ENCODE measurements around the gene CIAO2B. TPM values are rescaled to one million over a fixed set of nuclear protein-coding genes. Genes with fewer than 3 reads are reported as not detected.

Gene CIAO2B
- total RNA-seq, 1 donor from 2014 or later, result 119 TPM

DNA sequence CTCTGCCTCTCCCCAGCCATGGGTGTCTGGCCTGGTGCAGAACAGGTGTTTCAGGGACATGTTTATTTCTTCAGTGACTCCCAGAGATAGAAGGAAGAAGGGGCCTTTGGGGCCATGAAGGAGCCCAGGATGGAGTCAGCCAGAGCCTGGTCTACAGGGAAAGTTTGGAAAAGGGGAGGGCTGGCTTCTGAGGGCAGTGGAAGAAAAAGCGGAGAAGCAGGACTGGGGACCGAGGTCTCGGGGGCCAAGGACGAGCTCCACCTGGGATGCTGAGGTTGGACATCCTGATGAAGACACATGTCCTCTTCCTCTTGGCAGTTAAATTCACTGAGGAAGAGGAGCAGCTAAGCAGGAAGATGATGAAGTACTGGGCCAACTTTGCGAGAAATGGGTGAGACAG is 8.8 kb upstream of the CIAO2B start:
- intact Hi-C loops (cut with micrococcal nuclease), result no loop called here

DNA sequence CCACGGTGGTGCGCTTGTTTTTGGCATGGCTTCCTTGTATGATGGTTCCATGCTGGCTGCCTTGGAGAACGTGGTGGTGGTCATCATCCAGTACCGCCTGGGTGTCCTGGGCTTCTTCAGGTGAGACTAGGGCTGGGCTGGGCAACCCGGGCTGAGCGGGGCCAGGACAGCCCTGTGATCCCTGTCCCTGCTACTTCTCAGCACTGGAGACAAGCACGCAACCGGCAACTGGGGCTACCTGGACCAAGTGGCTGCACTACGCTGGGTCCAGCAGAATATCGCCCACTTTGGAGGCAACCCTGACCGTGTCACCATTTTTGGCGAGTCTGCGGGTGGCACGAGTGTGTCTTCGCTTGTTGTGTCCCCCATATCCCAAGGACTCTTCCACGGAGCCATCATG is 6.0 kb upstream of the CIAO2B start:
- intact Hi-C loops (cut with micrococcal nuclease), result no loop called here

DNA sequence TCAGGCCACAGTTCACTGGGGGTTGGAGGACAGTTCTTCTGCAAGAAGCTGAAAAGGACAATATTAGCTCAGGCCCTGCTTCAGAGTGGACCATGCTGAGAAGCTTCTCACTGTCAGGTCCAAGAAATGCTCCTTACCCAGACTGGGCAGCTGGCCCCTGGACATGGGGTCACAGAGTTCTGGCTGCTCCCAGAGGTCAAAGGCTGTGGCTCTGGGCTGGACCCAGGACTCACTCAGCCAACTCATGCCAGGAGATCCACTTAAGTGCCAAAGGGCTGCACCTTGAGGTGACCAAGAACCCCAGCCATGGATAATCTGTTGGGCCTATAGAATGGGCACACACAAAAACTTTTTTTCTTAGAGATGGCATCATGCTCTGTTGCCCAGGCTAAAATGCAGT is 5.2 kb upstream of the CIAO2B start:
- intact Hi-C loops (cut with micrococcal nuclease), result no loop called here

DNA sequence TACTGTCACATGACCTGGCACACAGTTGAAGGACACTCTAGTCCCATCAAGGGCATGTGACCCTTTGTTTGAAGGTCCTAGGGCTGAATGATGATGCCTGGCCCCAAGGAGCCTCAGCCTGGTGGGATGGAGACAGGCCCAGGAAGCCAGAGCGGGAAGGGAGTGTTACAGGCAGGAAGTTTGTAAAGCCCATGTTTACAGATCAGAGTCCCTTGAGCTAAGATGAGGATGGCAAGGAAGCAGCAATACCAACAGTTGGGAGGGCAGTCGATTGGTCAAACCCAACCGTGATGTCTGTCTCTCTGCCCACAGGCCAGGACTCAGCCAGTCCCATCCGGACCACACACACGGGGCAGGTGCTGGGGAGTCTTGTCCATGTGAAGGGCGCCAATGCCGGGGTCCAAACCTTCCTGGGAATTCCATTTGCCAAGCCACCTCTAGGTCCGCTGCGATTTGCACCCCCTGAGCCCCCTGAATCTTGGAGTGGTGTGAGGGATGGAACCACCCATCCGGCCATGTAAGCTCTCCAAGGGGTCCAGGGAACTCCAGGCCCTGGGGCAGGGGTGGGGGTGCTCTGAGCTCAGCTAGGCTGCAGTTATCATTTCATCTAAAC is 3.6 kb upstream of the CIAO2B start:
- intact Hi-C loops (cut with micrococcal nuclease), result no loop called here

DNA sequence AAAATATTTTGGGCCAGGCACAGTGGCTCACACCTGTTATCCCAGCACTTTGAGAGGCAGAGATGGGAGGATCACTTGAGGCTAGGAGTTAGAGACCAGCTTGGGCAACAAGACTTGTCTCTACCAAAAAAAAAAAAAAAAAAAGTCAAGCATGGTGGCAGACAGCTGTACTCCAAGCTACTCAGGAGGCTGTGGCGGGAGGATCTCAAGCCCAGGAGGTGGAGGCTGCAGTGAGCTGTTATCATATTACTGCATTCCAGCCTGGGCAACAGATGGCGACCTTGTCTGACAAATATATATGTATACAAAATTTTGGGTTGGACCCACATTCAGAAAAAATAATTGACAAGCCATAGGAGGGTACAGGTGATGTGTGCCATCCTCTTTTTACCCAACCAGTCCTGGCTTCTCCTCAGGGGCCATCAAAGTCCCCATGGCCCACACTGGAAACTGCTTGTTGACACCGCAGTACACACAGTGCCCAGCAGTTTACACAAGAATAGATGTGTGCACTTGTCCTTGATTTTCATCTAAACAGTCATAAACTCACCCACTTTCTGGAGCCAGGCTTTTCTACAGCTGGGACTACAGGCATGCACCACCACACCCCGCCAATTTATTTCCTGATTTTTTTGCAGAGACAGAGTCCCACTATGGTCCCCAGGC is 2.8 kb upstream of the CIAO2B start:
- intact Hi-C loops (cut with micrococcal nuclease), result no loop called here

- intact Hi-C loops (cut with micrococcal nuclease), result no loop called here
These were observed 2.3 kb upstream of the CIAO2B start for GRCh38 chr16:66936462-66936861.

- intact Hi-C loops (cut with micrococcal nuclease), result loop anchor here (2.0 kb wide), 1 partner anchor 55 kb away; the partner anchor contains the start of gene PDP2
These were observed 1.3 kb upstream of the CIAO2B start, which contains the start of gene CES2 for GRCh38 chr16:66935314-66936011. CES2 (plus strand) TSS chr16:66935516; CDS start chr16:66935636, 120 bp downstream.

DNA sequence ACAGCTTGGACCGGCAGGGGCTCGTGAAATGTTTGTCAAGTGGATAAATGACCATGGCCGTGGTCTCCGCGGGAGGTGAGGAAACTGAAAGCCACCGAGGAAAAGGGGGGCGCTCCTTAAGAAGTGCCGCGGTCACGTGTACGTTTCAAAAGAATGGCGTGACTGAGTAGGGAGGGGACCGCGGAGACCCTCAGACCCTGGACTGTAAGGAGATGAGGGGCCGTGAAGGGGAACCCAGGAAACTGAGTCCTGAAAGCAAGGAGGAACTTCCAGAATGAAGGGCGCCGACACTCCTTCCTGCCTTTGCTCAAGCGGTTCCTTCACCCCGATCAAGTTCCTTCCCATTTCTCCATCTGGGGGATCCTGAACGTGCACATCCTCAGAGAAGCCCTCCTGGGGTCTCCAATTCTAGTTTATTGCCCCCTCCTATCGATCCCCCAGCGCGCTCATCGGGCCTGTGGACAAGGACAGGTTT is 674 bp upstream of the CIAO2B start:
- intact Hi-C loops (cut with micrococcal nuclease), result loop anchor here (1.0 to 5.0 kb wide), 5 partner anchors 10 to 782 kb away; partner anchors contain the start of genes GFOD2, PDP2 and RRAD

- intact Hi-C loops (cut with micrococcal nuclease), result loop anchor here (1.0 to 5.0 kb wide), 5 partner anchors 8 to 784 kb away; partner anchors contain the start of genes GFOD2, PDP2 and RRAD
These were observed 445 bp downstream of the CIAO2B start for GRCh38 chr16:66933776-66934137.

- intact Hi-C loops (cut with micrococcal nuclease), result loop anchor here (5.0 kb wide), 1 partner anchor 785 kb away; the partner anchor contains the start of gene GFOD2
These were observed 2.1 kb downstream of the CIAO2B start for GRCh38 chr16:66932076-66932475.

DNA sequence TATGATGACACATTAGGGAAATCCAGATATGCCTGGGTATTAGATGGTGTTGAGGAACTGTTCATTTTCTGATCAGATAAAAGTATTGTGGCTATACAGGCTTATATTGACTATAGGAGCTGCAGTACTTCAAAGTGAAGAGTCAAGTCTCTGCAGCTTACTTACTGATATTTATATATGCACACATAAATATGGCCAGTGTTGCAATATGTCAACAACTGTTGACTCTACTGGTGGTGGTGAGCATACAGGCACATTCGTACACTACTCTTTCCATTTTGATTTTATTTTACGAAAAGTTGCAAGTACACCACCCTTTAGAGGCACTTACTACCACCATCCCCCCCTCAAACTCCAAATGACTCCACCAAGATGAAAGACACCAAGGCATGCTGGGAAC is 2.5 kb downstream of the CIAO2B start:
- intact Hi-C loops (cut with micrococcal nuclease), result loop anchor here (5.0 kb wide), 1 partner anchor 786 kb away; the partner anchor contains the start of gene GFOD2

GRCh38 chr16:66930189-66930588 is 4.0 kb downstream of the CIAO2B start:
- intact Hi-C loops (cut with micrococcal nuclease), result loop anchor here (5.0 kb wide), 1 partner anchor 787 kb away; the partner anchor contains the start of gene GFOD2

- intact Hi-C loops (cut with micrococcal nuclease), result loop anchor here (1.0 to 5.0 kb wide), 2 partner anchors 34 to 97 kb away; partner anchors contain the start of gene NAE1
These were observed 5.4 kb downstream of the CIAO2B start for GRCh38 chr16:66928702-66929388.

GRCh38 chr16:66927918-66928649 is 6.1 kb downstream of the CIAO2B start:
- intact Hi-C loops (cut with micrococcal nuclease), result loop anchor here (1.0 to 5.0 kb wide), 2 partner anchors 33 to 96 kb away; partner anchors contain the start of gene NAE1

GRCh38 chr16:66926961-66927436 is 7.2 kb downstream of the CIAO2B start:
- intact Hi-C loops (cut with micrococcal nuclease), result loop anchor here (5.0 kb wide), 1 partner anchor 95 kb away; the partner anchor contains the start of gene NAE1

DNA sequence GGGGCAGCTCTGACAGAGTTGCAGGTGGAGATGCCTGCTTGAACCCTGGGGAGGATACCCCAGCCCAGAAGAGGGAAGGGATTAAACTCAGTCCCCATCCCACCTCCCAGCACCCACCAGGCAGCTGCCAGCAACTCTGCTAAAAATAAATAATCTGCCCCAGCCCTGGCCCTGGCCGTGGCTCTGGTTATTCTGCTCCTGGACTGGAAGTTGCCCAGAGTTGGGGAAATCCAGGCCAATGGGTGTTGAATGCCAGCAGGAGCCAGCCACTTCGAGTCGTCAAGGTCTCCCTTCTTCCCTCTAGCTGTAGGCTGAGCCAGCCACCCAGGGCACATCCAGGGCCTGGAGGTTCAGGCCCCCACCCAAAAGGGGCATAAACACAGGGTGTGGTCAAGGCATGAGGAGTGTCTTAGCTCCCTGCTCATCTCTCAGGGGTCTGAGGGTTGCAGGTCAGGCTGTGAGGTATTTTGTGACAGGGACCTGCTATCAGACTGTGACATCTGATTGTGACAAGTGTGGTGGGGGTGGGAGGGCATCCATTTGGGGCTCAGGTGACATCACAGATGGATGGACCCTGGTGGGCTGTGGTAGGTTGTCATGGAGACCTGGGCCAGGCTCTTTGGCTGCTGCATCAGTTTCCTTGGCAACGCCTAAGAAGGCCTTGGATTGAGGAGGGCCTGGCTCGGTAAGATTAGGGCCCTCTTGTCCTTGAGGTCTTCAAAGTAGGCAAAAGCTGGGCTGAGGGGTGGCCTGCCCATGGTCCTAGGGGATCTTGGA is 7.8 kb downstream of the CIAO2B start:
- intact Hi-C loops (cut with micrococcal nuclease), result loop anchor here (5.0 kb wide), 1 partner anchor 94 kb away; the partner anchor contains the start of gene NAE1

DNA sequence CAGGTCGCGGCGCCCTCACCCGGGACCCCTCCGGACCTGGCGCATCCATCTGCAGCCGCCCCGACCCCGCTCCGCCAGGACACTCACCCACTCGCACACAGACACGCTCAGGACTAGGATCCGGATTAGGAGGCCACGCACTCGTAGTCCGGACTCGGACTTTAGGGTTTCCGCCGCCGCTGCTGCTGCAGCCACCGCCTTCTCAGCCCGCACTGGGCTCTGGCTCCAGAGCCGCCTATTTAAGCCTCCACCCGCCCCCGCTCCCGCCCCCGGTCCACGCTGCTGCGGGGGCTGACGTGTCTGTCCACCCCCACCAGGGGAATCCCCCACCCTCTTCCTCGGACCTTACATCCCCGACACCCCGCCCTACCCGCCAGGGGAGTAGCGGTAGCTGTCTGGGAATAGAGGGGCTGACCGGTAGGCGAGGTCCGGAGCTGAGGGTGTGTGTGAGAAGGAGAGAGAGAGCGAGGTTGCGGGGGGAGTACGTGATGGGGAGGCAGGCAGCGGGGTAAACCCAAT is 8.8 kb downstream of the CIAO2B start, which contains the start of gene RRAD:
RRAD (minus strand) TSS at position 214 of the 519 bp plus-strand sequence. CDS start 356 bp downstream, outside the sequence.
- intact Hi-C loops (cut with micrococcal nuclease), result loop anchor here (1.0 to 5.0 kb wide), 2 partner anchors 9 to 93 kb away; partner anchors contain the start of genes CIAO2B and NAE1

DNA sequence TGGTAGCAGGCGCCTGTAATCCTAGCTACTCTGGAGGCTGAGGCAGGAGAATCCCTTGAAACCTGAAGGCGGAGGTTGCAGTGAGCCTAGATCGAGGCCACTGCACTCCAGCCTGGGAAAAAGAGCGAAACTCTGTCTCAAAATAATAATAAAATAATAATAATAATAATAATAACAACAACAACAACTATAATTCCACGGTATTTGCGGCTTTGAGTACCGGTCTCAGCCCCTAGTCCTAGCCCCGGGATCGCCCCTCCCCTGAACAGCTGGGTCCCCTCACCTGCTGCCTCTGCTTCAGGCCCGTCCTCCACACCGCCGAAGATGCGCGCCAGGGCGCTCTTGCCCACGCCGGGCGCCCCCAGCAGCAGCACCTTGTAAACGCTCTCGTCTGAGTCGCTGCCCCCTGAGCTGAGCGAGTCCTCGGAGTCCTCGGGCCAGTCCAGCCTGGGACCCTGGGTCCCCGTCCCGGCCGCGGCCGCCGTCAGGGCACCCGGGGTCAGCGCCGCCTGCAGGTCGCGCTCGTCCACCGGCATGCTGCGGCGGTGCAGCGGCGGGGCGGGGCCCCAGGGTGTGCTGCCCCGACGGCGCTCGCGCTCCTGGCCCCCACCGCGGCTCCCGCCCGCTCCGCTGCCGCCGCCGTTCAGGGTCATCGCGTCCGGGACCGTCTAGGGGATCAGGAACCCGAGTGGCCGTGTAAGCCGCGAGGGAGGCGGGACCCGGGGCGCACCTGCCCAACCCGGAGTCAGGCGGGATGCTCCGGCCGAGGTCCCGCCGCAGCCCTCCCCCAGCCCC is 9.5 kb downstream of the CIAO2B start:
- intact Hi-C loops (cut with micrococcal nuclease), result loop anchor here (1.0 to 5.0 kb wide), 2 partner anchors 10 to 92 kb away; partner anchors contain the start of genes CIAO2B and NAE1
